Measurements from ENCODE around the gene AIG1. TPM values are rescaled to one million over a fixed set of nuclear protein-coding genes. Genes with fewer than 3 reads are reported as not detected.
"Not testable (repeated sequence)": the region's sequence is repeated elsewhere in the genome, so short reads cannot be mapped to it uniquely, and the experiment has no call there.

The AIG1 gene
- polyA plus RNA-seq, 4 donors = 92.2 to 114 (median 102) TPM

DNA sequence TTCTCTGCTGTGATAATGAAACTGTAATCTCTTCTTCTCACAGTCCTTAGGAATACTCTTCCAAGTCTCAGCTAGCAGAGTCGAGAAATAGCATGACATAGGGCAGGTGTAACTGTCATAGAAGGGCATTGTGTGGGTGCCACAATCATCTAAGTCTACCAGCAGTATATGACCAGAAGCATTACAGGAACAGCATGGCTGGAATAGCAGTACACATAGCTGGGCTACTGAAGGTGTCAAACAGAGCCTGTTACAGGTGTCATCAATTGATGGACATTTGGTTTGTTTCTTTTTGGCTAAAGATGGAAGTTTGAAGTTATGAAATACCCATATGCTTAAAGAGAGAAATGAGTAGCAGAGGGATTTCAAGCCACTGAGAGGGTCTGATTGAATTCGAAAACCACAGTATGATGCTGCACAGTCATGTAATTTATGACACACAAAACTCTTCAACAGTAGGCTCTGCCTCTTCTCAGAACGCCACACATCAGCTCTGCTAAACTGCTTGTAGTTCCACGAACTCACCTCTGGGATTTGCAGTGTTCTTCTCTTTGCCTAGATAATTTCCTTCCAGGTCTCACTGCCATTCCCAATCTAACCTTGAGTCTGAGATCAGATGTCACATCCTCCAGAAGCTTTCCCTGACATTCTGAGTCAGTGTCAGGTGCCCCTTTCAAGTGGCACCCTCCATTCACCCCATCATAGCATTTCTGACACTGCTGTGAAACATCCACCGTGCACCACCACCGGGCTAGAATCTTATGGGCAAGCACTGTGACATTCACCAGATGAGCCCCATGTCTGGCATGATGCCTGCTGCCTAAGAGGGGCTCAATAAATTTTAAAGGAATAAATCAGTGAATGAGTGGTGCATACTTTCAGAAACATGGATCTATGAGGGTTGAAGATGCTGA, 238.8 kb downstream of the AIG1 start:
- no peak for DNase-seq (ENCODE audit: low read depth in 4 of 4, low spot score in 2 of 4)

DNA sequence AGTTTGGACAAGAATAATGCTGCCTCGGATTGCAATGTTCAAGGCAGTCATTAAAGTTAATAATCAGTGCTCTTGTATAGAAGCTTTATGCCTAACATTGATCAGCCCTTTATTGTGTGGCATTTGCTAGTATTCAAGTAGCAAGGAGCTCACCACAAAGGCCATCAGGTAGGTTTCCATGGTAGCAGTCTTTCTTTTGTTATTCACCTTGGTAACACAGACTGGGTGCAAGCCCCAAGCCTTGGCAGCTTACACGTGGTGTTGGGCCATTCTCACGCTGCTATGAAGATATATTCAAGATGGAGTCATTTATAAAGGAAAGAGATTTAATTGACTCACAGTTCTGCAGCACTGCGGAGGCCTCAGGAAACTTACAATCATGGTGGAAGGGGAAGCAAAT, 240.5 kb downstream of the AIG1 start:
- DNase-seq (ENCODE audit: low read depth in 4 of 4, low spot score in 2 of 4) = no peak

DNA sequence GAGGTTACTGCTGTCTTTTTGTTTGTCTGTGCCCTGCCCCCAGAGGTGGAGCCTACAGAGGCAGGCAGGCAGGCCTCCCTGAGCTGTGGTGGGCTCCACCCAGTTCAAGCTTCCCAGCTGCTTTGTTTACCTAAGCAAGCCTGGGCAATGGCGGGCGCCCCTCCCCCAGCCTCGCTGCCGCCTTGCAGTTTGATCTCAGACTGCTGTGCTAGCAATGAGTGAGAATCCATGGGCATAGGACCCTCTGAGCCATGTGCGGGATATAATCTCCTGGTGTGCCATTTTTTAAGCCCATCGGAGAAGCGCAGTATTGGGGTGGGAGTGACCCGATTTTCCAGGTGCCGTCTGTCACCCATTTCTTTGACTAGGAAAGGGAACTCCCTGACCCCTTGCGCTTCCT, 247.1 kb downstream of the AIG1 start:
- DNase-seq (ENCODE audit: low read depth in 4 of 4, low spot score in 2 of 4) = not testable (repeated sequence)

DNA sequence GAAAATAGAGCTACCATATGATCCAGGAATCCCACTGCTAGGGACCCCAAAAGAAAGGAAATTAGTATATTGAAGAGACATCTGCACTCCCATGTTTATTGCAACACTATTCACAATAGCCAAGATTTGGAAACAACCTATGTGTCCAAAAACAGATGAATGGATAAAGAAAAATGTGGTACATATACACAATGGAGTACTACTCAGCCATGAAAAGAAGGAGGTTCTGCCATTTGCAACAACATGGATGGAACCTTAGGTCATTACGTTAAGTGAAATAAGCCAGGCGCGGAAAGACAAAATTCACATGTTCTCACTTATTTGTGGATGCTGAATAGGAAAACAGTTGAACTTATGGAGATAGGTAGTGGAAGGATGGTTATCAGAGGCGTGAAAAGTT, 252.5 kb downstream of the AIG1 start:
- no peak for DNase-seq (ENCODE audit: low read depth in 4 of 4, low spot score in 2 of 4)

DNA sequence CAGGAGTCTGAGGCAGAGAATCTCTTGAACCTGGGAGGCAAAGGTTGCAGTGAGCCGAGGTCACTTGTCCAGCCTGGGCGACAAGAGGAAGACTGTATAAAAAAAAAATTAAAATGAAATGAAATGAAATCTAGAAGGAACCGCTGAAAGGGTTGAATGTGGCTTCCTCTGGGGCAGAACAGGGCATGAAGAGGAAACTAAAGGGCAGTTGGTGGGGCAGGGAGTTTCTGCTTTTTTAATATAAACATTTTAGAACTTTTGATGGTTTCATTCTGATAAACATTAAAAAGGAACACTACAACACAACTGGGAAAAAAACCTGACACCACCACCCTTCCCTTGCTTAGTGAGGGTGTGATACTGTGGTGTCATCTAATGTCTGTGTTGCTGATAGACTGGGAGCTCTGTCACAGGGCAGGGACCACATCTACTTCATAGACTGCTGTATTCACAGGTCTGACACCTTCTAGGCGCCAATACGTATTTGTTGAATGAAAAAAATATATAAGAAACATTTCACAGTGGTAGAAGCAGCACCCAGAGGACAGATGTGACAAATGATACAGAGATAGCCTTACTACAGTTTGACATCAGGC, 260.9 kb downstream of the AIG1 start:
- no peak for DNase-seq (ENCODE audit: low read depth in 4 of 4, low spot score in 2 of 4)

DNA sequence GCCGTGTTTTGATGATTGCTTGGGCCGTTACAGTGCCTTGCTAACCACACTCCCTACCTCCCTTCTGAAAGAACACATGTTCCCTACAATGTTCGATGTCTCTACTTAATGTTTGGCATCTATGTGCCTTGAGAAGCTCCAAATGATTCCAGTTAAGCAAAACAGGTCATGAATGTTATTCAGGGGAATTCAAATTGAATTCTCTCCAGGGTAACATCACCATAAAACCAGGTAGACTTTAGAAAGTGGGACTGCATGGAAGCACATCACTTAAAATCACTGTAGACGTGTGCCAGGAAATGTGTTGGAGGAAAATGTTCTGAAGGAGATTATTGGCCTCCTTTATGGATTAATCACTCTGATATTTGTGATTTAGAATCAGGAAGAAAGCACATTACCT, 261.7 kb downstream of the AIG1 start:
- DNase-seq (ENCODE audit: low read depth in 4 of 4, low spot score in 2 of 4) = no peak

DNA sequence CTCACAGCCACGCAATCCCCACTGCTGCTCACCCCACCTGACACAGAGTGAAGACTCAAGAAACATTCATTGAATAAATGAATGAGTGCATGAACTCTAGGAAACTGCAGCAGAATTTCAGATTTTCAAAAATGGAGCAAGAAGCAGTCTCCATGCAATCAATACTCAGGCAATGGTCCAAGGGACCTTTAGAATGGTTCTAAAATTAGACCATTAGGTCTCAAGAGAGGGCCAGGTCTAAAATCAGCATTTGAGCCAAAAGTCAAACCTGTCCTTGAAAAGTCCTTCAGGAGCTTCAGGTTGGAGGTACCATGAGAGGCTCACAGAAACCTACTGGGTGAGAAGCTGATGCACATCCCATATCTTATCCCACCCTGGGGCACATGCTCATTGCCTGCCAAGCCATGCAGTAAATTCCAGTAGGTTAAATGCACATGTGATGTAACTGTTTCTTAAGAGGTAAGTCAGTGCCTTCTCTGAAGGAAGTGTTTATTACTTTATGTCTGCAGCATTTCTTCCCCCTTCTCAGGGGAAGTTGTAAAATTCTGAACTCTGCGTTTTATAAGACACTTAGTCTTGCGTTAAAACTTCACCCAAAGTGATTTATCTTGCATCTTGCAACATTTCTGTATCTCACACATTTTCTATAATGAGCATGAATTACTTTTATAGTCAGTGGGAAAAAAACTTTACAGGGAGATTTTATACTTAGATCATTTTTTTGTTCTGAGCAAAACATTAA, 263.2 kb downstream of the AIG1 start:
- peak in 3 of 4 donors; percentile 13 to 49 (median 34) for DNase-seq (ENCODE audit: low read depth in 4 of 4, low spot score in 2 of 4)

DNA sequence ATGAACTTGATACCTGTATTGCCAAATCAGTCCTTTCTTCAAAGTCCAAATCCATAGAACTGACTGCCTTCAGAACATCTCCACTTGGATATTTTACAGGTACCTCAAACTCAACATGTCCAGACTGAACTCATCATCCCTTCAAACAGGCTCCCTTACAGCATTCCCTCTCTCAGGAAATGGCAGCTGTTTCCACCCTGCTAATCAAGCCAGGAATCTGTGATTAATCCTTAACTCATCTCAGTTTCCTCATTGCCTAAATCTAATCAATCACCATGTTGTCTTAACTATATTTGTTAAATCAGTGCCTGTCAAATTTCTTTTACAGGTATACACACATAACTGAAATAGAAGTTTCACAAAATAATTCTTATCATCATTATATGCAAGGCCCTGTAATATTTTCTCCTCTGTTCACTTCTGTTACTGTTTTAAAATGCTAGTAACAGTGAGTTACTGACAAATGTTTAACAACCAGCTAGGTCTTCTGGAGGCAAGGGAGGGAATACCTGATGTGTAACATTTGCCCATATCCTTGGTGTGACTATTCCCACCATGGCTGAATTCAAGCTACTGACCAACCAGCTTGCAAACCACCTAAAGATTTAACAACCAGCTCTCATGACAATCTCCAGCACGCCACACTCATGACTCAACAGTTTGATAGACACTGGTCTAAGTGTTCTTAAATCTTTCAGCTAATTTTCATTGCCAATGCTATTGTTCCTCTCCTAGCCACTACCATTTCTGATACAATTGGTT, 264.9 kb downstream of the AIG1 start:
- no peak for DNase-seq (ENCODE audit: low read depth in 4 of 4, low spot score in 2 of 4)

DNA sequence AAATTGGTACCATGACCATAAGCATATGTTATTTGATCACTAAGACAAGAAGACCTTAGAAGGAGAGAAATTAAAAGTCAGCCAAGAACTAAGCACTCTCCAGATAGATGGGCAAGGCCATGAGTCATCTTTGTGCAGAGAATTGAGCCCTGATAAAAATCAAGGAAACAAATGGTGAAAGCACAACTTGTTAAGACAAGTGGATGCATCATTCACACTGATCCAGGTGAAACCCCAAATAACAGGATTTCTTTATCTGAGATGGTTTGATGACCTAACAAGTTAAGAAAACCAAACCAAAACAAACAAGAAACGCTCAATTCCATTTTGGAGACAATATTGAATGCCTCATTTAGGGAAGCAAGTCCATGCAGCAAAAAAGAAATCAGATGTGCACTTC, 268.2 kb downstream of the AIG1 start:
- no peak for DNase-seq (ENCODE audit: low read depth in 4 of 4, low spot score in 2 of 4)

DNA sequence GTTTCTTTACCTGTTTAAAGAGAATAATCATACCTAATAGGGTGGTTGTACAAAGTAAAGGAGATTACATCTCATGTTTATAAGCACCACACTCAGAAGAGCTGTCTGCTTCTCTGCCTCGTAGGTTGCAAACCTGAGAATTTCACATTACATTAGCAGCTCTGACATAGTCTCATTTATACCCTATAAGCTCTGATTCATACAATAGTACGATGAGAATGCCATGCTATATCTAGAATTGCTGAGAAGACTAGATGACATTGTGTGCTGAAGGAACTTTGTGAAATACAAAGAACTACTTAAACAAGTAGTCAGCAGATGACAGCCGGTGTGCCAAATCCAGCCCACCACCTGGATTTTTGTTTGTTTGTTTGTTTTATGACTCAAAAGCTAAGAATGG, 268.6 kb downstream of the AIG1 start:
- DNase-seq (ENCODE audit: low read depth in 4 of 4, low spot score in 2 of 4) = no peak

DNA sequence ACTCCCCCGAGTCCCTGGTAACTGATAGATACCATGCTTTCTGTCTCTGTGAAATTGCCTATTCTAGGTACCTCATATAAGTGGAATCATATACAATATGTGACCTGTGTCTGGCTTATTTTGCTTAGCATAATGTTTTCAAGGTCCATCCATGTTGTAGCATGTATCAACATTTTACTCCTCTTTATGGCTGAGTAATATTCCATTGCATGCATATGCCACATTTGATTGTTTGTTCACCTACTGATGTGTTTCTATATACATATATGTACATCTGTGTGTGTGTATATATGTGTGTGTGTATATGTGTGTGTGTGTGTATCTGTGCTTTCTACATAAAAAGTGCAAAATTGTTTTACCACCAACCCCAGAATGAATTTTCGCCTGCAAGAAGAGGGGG, 270.7 kb downstream of the AIG1 start:
- DNase-seq (ENCODE audit: low read depth in 4 of 4, low spot score in 2 of 4) = no peak

DNA sequence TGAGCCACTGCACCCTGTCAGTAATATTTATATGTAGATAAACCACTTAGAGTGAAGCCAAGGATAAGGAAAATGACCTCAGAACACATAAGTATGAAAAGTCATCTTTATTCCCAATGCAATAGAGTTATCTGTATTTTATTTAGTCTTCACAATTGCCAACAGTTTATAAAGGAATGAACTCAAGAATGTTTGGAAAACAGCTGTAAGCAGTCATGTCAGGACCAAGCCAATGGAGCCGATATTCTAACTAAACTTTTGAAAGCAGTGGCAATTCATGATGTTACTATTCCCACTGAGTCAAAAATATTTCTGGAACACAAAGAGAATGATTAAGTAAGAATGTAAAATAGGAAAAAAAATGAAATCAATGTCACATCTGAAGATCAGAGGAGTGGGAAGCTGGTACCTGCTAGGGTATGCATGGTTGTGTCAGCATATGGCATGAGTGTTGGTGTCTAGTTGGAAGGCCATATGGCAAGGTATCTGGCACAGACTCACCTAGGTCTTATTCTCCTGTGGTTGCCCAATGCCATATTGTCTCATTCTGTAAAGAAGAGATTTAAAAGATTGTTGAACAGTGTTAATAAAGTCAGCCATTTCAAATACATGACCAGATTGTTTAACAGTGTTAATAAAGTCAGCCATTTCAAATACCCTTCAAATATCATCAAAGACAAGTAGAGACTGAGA, 271.6 kb downstream of the AIG1 start:
- DNase-seq (ENCODE audit: low read depth in 4 of 4, low spot score in 2 of 4) = no peak

DNA sequence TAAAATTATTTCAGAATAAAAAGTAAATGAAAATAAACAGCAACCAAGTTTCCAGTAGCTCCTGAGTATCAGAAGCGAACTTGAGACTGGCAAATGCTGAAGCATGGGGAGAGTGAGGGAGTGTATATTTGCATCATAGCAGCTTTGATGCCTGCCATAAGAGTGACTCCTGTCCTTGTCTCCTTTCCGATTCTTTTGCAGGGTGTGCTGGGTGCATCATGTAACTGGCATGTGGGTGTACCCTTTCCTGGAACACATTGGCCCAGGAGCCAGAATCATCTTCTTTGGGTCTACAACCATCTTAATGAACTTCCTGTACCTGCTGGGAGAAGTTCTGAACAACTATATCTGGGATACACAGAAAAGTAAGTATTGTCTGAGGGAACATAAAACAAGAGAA, 272.4 kb downstream of the AIG1 start:
- no peak for DNase-seq (ENCODE audit: low read depth in 4 of 4, low spot score in 2 of 4)

DNA sequence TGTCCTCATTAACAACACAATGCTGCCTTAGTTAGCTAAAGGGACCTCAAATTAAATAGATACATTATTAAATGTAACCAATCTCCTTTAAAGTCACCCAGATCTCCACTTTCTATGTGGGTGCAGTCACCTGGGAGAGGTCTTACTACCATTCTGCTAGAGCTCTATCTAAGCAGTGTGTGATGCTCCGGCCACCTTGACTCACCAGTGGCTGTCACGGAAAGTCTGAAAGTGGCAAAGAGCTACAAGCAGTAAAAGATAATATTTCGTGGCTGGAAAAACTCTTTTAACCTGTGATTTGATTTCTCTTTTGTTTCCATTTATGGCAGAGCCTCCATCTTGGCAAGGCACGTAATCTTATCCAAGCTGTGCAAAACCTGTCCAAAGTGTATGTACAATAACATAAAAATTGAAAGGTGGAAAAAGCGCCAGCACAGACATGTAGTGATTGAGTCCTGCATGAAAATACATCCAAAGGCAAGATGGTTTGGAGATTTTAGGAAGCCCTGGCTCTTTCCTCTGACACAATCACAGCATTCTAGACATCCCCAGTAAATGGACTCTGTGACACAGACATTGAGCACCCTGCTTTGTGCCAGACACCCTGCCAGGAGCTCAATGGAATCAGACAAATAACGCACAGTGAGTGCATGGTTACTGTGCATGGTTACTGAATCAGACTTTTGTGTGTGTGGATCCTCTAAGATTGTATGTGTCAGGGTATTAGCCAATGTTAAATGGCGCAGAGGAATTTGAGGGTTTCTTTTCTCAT, 273.2 kb downstream of the AIG1 start:
- DNase-seq (ENCODE audit: low read depth in 4 of 4, low spot score in 2 of 4) = no peak

DNA sequence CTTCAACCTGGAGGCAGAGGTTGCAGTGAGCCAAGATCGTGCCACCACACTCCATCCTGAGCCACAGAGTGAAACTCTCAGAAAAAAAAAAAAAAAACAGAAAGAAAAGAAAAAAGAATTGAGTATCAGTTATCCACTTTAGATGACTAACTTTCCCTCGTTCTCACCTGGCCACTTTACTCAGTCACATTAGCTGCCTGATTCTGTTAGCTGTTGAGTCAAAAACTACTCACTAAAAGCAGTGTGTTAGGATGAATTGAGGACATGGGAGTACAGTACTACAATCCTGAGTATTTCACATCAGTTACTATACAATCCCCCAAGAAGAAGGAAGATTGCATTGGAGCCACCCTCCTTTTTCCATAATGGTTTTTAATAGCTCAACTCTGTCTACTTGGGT, 275.2 kb downstream of the AIG1 start:
- no peak for DNase-seq (ENCODE audit: low read depth in 4 of 4, low spot score in 2 of 4)

DNA sequence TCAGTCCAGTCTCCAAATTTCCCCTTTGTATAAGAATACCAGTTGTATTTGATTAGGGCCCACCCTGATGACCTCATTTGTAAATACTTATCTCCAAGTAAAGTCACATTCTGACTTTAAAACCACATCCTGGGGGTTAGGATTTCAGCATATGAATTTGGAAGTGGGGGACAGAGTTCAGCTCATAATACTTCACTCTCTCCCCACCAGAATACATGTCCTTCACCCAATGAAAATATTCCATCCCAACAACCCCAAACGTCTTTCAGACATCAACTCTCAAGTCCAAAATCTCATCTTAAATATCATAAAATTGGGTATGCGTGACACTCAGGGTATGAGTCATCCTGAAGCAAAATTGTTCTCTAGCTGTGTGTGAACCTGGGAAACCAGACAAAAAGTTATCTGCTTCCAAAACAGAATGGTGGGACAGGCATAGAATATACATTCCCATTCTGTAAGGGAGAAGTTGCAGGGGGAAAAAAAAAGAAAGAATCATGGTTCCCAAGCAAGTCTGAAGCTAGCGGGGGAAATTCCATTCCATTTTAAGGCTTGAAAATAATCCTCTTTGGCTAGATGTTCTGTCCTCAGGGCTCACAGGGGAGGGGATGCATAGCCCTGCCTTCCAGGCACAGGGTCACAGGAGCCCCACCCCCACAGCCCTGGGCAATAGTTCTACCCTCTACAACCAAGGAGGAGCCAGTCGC, 275.9 kb downstream of the AIG1 start:
- DNase-seq (ENCODE audit: low read depth in 4 of 4, low spot score in 2 of 4) = no peak

DNA sequence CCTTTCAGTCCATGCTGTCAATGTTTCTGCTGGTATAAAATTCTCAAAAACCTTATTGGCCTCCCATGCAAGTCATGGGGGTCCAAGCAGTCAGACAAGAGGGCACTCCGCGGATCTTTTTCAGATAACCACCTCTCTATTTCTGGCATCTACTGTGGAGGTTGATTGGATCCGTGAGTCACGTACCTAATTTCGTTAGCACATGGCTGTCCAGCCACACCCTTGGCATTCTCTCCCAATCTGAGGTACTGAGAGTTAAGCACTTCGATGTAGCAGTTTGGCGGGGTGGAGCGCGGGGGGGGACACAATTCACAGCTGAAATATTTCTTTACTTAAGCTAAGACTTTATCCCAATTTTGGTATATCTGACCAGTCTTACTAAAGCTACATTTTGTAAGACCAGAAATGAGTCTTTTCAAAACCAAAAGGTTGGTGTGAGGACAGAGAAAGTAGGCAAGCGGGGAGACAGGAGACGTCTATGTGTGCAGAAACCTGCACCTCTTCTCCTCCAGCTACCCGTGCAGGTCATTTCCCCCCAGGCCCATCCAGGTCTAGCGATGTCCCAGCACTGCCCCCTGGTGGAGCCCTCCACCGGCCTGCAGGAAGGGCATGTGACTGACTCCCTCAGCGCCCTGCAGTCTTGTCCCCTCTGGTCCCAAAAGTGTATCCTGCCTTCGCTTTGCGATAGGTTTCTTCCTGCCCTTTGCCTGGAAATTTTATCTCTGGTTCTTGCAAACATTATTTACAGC, 276.7 kb downstream of the AIG1 start:
- no peak for DNase-seq (ENCODE audit: low read depth in 4 of 4, low spot score in 2 of 4)

DNA sequence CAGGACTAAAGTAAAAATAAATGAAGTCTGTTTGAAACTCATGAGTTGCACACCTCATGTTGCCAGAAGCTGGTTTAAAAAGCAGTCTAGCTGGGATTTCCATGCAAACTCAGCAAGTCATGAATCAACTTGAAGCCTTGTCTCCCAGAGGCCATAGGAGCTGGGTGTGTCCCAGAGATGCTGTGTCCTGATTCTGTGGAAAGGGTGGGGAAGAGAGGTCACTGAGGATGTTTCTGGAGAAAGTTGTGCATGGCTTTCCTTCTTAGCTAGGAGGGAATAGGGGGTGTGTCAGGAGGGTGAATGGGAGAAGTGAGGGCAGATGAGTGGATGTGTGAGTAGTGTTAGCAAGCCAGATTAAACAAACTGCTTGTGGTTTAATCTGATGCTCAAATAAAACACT, 278.5 kb downstream of the AIG1 start:
- no peak for DNase-seq (ENCODE audit: low read depth in 4 of 4, low spot score in 2 of 4)
